ENCODE data around the gene LAMA2.

Gene LAMA2

DNA sequence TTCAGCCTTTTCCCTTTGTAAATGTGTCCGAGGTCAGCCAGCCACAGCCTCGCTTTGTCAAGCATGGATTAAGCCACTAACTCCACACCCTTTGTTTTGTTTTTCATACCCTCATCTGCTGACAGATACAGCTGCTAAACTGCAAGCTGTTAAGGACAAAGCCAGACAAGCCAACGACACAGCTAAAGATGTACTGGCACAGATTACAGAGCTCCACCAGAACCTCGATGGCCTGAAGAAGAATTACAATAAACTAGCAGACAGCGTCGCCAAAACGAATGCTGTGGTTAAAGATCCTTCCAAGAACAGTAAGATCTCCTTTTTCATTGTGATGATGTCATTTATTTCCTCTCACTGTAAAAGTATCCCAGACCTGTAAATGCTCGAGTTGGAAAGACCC, 557.8 kb downstream of the LAMA2 start:
- peak; percentile 72 for DNase-seq (ENCODE audit: low spot score)

DNA sequence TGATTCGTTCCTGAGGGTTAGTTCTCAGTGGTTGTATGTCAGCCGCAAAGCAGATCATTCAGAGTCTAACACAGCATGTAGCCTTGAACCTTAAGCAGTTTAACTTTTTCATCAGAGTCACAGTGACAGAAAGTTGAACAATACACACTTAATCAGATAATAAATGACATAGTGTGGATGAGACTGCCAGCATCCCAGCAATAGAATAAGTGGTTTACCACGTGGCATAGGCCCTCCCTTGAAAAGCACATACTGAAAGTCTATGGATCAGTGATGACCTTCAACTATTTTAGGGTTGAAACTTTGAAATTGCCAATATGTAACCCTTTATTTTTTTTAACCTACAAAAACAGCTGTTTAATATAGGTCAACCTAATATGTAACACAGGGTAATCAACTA, 561.7 kb downstream of the LAMA2 start:
- no peak for DNase-seq (ENCODE audit: low spot score)

DNA sequence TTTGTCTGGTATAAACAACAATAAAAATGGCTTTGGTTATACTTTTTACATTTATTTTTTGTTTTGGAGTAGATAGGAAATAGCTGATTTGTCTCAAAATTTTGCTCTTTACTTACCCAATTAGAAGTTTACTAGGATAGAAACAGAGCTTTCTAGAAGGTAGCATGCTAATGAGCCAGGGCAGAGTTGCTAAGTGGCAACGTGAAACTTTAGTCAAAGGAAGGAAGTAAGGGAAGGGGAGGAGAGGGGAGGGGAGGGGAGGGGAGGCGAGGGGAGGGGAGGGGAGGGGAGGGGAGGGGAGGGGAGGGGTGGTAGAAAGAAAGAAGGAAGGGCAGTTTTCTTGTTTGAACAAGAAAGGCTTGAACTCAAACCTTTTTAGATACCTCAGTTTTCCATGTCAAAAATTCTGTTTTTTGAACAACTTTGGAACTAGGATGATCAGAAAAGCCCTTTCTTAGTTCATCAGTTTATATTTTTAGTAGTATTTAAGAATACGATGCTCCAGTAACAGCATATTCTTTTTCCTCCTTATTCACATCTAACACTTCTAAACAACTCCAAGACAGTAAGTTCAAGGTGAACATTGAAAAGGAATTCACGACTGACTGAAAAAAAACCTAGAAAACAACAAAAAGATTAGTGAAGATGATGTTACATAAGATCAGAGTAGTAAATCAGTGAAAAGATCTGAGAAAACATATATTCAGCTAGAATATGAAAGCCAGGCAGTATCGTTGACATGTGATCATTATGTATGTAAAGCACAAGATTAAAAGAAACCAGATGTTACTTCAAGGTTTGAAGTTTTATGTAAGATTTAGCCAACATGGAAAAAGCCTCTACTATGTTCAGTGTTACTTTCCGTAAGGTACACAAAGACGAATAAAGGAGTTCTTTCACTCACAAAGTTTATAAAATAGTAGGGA, 563.6 kb downstream of the LAMA2 start:
- no peak for DNase-seq (ENCODE audit: low spot score)

DNA sequence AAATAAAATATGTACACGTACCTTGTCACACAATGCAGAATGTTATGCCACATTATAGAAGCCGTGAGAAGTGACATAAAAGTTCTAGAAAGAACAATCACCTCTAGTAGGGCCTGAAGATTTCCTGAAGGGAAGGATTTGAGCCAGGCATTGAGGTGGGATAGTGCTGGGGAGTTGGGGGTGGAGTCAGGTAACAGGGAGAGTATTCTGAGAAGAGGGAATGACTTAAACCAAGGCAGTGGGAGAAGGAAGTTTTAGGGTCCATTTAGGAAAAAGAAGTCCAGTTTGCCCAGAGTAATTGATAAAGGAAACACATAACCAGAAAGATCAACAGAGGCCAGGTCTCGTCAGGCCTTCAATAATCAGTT, 564.2 kb downstream of the LAMA2 start:
- no peak for DNase-seq (ENCODE audit: low spot score)

DNA sequence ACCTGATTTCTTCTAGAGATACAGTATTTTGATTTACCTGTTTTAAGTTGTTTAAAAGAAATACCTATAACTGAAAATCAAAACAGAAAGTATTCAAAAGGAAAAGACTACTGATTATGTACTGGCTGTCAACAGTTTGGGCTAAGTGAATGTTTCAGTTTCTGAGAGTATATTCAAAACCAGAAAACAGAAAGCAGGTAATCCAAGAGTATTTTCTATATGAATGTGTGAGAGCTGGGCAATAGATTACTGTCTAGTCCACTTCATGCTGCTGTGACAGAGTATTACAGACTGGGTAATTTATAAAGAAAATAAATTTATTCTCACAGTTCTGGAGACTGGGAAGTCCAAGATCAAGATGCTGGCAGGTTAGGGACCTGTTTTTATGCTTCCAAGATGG, 566.0 kb downstream of the LAMA2 start:
- DNase-seq (ENCODE audit: low spot score) = no peak

DNA sequence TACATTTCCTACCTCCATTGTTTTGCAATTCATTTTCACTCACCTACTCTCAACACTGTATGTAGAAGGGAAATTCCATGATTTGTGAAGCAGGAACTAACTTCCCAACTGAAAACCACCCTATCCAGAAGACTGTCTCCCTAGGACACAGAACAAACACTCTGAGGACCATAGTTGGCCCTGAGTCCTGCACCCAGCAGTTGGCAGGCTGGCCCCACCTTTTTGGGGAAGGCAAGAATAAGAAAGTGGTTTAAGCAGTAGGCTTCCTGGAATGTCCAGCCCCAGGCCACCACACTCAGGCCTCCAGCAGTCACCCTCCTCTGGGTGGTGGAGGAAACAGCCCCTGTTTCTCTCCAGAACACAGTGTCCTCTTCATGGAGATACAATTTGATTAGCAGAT, 568.2 kb downstream of the LAMA2 start:
- no peak for DNase-seq (ENCODE audit: low spot score)

DNA sequence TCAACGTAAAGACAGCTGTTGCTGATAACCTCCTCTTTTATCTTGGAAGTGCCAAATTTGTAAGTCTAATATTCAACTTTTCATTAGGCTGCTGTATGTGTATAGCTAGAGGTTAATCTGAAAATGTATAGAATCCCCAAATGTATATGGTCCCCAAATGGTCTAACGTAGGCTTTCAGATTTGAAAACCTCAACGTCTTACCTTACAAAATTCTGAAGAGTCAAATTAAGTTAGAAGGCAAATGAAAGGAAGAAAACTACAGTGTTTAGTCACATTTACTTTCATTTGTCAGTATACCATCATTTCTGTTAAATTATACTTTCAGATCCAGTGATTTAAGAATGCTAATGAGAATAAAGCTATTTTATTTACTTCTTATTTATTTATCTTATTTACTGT, 570.1 kb downstream of the LAMA2 start:
- no peak for DNase-seq (ENCODE audit: low spot score)

DNA sequence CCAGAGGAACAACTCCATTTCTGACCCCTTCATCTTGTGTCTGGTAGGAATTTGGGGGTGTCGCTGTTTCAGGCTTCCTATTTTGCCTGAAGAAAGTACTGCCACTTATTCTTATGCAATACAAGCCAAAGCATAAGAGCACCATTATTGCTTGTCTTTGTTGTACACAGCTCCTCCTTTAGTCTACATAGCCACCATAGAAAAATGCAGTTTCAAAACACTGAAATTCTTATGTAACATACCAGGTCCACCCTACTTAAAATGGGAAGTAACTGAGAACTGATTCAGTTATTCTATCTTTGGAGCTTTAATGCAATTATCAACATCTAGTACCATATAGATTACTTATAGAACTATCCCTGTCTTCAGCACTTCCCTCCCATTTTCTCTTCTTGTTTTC, 571.5 kb downstream of the LAMA2 start:
- DNase-seq (ENCODE audit: low spot score) = no peak

DNA sequence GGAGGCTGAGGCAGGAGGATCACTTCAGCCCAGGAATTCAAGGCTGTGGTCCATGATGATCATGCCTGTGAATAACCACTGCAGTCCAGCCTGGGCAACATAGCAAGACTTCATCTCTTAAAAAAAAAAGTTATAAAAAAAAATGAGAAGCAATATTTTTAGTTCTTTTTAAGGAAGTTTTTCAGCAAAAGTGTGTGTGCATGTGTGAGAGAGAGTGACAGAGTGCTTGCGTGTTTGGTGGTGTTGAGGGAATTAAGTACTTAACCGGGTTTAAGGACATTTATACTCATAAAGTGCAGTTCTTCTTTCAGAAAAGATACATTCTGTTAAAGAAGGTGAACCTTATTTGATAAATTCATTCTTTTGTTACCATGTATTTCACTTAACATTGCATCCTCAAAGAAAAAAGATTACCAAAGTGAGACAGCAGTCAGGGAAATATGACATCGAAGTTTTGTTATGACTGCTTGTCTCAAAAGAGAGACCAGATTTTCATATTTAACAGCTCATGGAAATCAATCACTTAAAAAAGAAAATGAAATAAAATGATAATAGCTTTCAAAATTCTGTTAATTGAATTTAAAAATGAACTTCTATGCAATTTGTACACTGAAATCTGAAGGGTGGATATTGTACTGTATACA, 572.3 kb downstream of the LAMA2 start:
- DNase-seq (ENCODE audit: low spot score) = no peak

DNA sequence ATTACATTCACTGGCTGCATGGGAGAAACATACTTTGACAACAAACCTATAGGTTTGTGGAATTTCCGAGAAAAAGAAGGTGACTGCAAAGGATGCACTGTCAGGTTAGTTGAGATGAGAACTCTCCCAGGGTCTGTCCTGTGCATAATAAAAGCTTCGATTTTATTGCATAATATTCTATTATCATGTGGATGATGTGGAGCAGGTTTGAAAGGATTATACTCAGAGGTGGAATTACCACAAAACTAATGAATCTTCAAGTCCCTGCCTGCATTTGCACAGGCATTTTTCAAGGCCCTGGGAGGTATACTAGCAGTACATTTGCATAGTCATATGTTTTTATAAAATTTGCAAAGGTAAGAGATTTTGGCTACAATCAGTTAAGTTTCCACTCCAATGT, 577.3 kb downstream of the LAMA2 start:
- no peak for DNase-seq (ENCODE audit: low spot score)

DNA sequence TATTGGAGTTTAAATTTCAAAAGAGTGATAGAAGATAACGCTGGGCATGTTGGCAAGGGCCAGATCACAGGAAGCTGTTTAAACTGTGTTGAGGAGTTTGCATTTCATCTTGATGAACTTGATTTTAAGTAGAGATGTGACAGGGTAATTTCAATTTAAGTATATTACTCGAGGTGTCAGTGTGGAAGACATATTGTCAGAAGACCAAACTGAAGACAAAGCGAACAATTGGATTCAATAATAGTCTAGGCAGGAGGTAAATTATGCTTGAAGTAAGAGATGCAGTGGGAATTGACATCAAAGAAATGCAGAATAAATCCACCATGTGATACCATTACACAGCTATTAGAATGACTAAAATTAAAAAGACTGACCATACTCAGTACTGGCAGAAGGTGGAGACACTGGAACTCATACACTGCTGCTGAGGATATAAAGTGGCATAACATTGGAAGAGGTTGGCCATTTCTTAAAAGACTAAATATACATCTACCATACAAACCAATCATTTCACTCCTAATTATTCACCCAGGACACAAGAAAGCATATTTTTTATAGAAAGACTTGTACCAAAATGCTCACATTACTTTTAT, 586.2 kb downstream of the LAMA2 start:
- DNase-seq (ENCODE audit: low spot score) = no peak

DNA sequence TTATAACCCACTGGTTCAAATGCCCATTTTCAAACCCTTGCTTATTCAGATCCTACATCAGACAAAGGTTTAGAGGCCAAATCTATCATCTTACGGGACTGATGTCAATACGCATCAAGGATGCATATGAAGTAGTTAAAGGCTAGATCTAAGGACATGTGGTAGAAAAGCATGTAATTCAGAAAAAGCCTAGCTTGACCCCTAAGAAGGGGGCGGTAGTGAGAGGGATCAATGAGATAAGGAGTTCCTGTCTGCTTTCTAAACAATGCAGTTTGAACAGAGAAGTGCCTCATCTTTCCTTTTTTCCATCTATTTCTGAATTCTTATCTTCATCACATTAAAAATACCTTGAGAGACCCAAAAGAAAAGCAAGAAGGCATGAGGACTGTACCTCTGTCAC, 589.3 kb downstream of the LAMA2 start:
- DNase-seq (ENCODE audit: low spot score) = no peak

DNA sequence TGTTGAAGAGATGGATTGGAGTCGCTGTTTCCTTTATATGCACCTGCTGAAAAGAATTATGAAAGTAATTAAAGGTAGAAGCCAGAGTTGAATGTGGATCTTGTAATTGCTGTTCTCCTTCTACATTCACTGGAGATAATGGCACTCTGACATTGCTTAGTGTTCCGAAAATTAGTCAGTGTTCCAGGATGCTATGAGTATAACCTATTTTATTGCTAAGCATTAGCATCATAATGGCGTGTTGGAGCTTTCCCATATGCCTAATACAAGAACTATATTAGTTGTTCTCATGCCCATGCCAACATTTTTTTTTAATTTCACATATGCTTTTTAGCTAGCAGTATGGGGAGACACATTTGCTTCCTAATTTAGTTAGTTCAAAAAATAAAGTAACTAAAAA, 590.6 kb downstream of the LAMA2 start:
- no peak for DNase-seq (ENCODE audit: low spot score)

DNA sequence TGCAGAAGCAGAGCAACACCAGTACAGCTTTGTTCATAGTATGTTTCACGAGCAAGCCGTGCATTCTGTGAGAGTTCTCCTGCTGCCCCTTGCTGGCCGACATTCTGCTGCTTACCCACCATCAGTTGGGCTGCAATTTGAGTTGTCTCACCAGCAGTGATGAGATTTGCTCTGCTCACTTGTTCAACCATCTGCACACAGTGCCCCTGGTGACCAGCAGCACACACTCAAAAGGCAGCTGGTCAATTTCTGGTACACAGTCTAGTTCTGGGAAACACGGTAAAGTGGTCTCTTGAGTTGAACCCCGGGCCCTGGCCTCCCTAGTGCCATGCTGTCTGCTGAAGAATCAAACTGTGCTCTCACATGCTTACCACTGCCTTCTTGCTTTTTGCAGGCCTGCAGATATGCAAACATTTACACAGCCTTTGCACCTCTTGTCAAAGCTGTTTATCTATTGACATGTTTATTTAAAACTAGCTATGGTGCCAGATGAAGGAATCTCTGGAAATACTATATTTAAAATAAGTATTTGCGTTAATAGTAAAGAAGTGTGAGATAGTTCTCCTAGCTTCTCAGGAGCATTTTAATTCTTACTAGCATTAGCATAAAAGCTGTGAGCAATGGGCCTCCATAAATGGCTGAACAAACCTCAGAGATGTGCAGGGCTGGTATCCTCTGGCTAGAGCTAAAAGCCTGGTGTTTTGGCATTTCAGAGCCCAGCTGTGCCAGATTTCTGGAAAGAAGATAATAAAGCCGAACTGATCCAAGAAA, 592.7 kb downstream of the LAMA2 start:
- DNase-seq (ENCODE audit: low spot score) = peak; percentile 87

DNA sequence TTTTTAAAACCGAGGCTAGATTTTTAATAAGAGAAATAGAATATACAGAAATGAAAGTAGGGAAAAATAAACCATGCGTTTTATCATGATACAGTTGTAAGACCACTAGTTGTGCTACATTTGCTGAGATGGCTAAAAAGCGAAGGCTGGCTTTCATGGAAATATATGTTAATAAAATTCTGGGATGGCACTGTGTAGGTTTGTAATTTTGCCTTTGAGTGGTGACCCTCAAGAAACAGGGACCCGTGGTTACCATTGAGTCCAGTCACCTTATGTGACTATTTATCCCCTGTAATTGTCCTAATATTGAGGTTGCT, 593.3 kb downstream of the LAMA2 start:
- no peak for DNase-seq (ENCODE audit: low spot score)

DNA sequence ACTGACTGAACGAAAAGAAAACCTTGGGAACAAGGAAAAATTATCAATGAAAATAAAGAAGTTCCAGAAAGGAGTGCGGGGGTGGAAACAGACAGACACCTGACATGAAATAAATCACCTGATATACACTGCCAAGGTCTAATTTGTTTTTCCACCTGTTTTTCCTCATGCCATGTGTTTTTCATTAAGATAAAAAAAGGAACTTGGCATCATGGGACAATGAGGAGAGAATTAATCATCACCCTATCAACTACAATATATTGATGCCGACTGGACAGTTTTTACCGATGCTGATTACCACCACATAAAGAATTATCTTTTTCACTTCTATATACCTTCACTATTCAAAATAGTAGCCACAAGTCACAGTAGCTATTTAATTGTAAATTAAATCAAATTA, 593.9 kb downstream of the LAMA2 start:
- DNase-seq (ENCODE audit: low spot score) = peak; percentile 43

DNA sequence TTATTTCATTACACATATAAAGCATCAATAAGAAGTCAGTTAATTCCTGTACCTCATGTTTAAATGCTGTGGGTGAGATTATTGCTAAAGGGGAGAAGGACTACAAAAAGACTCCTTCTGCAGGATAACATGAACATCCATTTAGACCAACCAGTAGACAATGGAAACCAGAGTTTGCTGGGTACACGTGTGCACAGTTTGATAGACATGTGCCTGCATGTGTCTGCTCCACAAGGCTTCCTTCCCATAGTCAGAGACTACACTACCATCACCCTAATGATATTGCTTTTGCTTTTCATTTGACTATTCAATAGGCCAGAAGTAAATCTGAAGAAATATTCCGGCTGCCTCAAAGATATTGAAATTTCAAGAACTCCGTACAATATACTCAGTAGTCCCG, 595.4 kb downstream of the LAMA2 start:
- DNase-seq (ENCODE audit: low spot score) = no peak

DNA sequence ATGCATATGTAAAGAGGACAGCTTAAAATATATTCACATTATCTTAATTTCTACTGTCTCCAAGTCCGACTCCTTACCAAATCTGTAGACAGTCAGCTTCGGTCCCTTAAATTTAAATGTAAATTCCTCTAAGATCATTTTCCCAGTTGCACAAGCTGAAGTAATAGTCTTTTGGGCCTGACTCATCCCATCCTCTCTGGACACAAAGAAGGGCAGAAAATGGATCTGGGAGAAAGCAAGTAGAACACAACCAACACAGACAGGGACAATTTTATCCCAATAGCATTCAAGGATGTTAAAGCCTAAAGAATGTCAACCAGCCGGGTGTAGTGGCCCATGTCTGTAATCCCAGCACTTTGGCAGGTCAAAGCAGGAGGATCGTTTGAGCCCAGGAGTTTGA, 598.8 kb downstream of the LAMA2 start:
- no peak for DNase-seq (ENCODE audit: low spot score)

DNA sequence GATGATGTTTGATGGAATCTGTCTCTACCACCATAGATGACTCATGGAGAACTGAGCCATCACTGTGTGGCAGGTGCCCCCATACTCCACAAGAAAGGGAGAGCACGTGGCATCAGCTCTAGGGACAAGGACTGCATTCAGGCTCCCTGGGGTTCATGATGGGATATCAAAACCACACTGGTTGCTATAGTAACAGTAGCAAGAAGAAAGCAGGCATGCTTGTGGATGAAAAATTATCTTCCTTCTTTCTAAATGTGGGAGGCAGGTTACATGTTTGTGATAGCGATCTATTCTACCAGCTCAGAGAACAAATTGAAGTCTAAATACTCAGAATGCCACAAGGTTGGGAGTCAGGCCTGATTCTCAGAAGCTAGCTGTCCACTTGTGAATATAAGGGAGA, 602.8 kb downstream of the LAMA2 start:
- peak; percentile 64 for DNase-seq (ENCODE audit: low spot score)

DNA sequence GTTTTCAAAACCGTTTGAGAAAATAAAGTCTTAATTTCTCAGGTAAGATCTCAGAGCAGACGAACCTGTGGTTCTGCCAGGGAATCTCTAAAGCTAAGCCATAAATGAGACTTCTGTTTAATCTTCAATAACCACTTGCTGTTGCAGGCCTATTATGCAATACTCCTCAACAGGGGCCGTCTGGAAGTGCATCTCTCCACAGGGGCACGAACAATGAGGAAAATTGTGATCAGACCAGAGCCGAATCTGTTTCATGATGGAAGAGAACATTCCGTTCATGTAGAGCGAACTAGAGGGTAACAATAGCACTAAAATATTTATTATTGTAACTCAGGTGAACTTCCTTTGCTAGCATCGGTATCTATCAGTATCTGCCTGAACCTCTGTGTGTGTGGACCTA, 603.4 kb downstream of the LAMA2 start:
- peak; percentile 45 for DNase-seq (ENCODE audit: low spot score)

DNA sequence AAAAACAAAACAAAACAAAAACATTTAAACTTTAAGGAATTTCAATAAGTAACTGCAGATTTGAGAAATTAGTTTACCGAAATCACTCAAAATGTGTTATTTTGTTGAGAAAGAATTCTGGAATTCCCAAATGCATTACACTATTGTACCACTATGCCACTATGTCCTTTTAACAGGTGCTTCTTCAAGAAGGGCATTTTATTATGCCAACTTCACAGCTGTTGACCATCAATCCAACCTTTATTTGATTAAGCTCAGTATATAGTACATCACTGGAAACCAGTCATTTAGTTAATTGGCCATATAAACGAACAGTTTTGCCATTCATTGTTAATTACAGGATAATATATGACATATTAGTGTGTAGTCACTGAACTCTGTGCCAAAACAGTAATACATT, 605.4 kb downstream of the LAMA2 start:
- DNase-seq (ENCODE audit: low spot score) = peak; percentile 17

DNA sequence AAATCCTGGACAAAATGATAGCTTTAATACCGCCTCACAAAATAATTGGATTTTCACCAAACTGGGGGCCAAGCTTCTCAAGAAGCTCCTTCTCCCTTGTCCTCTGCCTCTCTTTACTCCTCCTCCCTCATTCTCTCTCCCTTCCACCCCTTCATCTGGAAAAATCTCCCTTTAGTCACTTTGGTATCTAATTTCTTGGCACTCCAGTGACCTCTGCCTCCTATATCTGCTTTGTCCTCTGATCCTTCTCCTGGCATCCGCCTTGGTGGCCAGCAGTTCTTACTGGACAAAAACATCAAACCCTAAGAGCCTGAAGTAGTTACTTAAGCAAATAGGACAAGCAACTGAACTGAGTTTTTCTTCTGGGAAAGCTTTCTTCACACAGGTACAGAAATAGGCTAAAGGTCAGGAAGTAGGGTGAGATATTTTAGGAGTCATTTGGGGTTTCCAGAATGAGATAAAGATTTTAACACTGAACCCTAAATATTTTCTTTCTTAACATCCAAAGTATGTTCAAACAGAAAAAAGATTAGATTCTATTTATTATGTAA, 606.4 kb downstream of the LAMA2 start:
- no peak for DNase-seq (ENCODE audit: low spot score)

All from SK-N-DZ (cell line).